K562 (cell line): Measurements from ENCODE around the gene ANK3. TPM values are rescaled to one million over a fixed set of nuclear protein-coding genes. Genes with fewer than 3 reads are reported as not detected.

ENCODE experiments used
- ATAC-seq: fragments of 200-7000 bp; cut with Tn5 transposase; 3 replicates; pipeline ENCODE4 v1.9.1; 2020; ENCODE audit warnings: moderate library complexity
- BruUV-seq: library from RNA; stranded (reverse); fragments of 400-500 nt; replicated peaks from 2 replicates; lab custom pipeline; 2021; lab: Mats Ljungman, UMichigan
- CTCF ChIA-PET: fragments of 300-600 bp; formaldehyde crosslinking; extraction: SDS; loops from one replicate; lab custom pipeline; 2021; ENCODE audit warnings: low intra/inter-chr PET ratio; lab: Yijun Ruan, JAX
- POLR2A ChIA-PET: fragments of 300-600, 350-650 bp; sonication (Branson Sonifier 250); formaldehyde crosslinking; extraction: SDS; loops from one replicate; lab custom pipeline; 2021; ENCODE audit warnings: antibody characterized with exemption, inconsistent platforms; lab: Yijun Ruan, JAX
- DNase-seq, 4 experiments: peaks; one replicate each; pipeline versions ENCODE4 v3.0.0 to v3.0.0-alpha.2; 2011 to 2018; ENCODE audit warnings: low spot score in 3 of 4, mixed read lengths in 3 of 4; ENCODE audit errors: extremely low read depth in 1 of 4
- FAIRE-seq: peaks from 2 replicates; lab custom pipeline; 2011; peaks lifted over from hg19 to GRCh38; lab: Jason Lieb, UNC
- H2AFZ ChIP-seq: 2 replicates; pipeline ENCODE4 v1.6.0; 2011; ENCODE audit warnings: low read depth, low read length, control low read depth, inconsistent platforms
- H3K27ac ChIP-seq: fragments of 200-600 bp; 3 replicates; pipeline ENCODE4 v1.8.0; 2011; ENCODE audit warnings: low read depth, mild to moderate bottlenecking, control low read depth, inconsistent platforms, low read length, moderate library complexity, mixed read lengths; ENCODE audit errors: extremely low read depth
- H3K27me3 ChIP-seq, 2 experiments: fragments of 300-600 bp in 1 of 2; 2 replicates in 1 of 2; 3 replicates in 1 of 2; pipeline versions ENCODE4 v1.6.0 to v1.8.0; 2011; ENCODE audit warnings: inconsistent platforms in 2 of 2, low read length in 2 of 2, mild to moderate bottlenecking in 1 of 2, mixed read lengths in 1 of 2, moderate library complexity in 1 of 2; ENCODE audit not compliant: control insufficient read depth in 2 of 2, insufficient read depth in 2 of 2
- H3K36me3 ChIP-seq: fragments of 300-600 bp; 3 replicates; pipeline ENCODE4 v1.8.0; 2011; ENCODE audit warnings: mild to moderate bottlenecking, low read length, inconsistent platforms; ENCODE audit not compliant: control insufficient read depth, insufficient read depth
- H3K4me1 ChIP-seq, 2 experiments: fragments of 200-600 bp in 1 of 2; replicated peaks in 1 of 2; 2 replicates in 1 of 2; 3 replicates in 1 of 2; pipeline versions ENCODE4 v1.5.1 to v1.8.0; 2011; ENCODE audit warnings: inconsistent platforms in 2 of 2, low read length in 2 of 2, mild to moderate bottlenecking in 1 of 2, mixed read lengths in 1 of 2, moderate library complexity in 1 of 2; ENCODE audit not compliant: control insufficient read depth in 2 of 2, insufficient read depth in 2 of 2
- H3K4me2 ChIP-seq: 2 replicates; pipeline ENCODE4 v1.6.1; 2011; ENCODE audit warnings: low read length, control low read depth, inconsistent platforms, mixed read lengths; ENCODE audit not compliant: insufficient read depth
- H3K4me3 ChIP-seq: fragments of 200-600 bp; sonication (generic), shearing (Covaris generic); 2 replicates; pipeline ENCODE4 v1.5.1; 2016; ENCODE audit warnings: control low read depth, inconsistent platforms
- H3K79me2 ChIP-seq: fragments of 200-600 bp; 3 replicates; pipeline ENCODE4 v1.8.0; 2011; ENCODE audit warnings: low read length, inconsistent platforms; ENCODE audit not compliant: control insufficient read depth, insufficient read depth
- H3K9ac ChIP-seq, 2 experiments: 2 replicates each; pipeline versions ENCODE4 v1.6.0 to v1.6.1; 2011; ENCODE audit warnings: low read depth in 2 of 2, low read length in 2 of 2, control low read depth in 1 of 2, inconsistent platforms in 1 of 2, mild to moderate bottlenecking in 1 of 2, mixed read lengths in 1 of 2; ENCODE audit not compliant: insufficient read depth in 1 of 2
- H3K9me1 ChIP-seq: one replicate; pipeline ENCODE4 v1.6.0; 2011; ENCODE audit warnings: inconsistent platforms, mild to moderate bottlenecking, low read length, moderate library complexity; ENCODE audit not compliant: control insufficient read depth, insufficient read depth
- H3K9me3 ChIP-seq: replicated peaks from 2 replicates; pipeline ENCODE4 v1.5.1; 2011; ENCODE audit warnings: low read depth, low read length, inconsistent platforms; ENCODE audit not compliant: control insufficient read depth, insufficient read depth
- H4K20me1 ChIP-seq: replicated peaks from 2 replicates; pipeline ENCODE4 v1.6.1; 2011; ENCODE audit warnings: low read length, inconsistent platforms, mixed read lengths; ENCODE audit not compliant: control insufficient read depth, insufficient read depth
- NR1H2 ChIP-seq: sonication (generic); formaldehyde crosslinking; IDR thresholded peaks from 2 replicates; pipeline ENCODE4 v1.4.0; 2020; ENCODE audit warnings: mild to moderate bottlenecking, missing genetic modification reagents
- SMARCA4 ChIP-seq: fragments of 450-650 bp; IDR thresholded peaks from 2 replicates; pipeline ENCODE4 v1.6.1; 2016
- ZNF507 ChIP-seq: conservative IDR thresholded peaks from 2 replicates; pipeline ENCODE4 v1.6.1; 2017; ENCODE audit warnings: missing genetic modification characterization, missing compliant biosample characterization
- WGBS: fragments of 100-300 bp; shearing (Covaris generic); methylation state at CpG from one replicate; pipeline ENCODE4 v1.1.6; 2016; ENCODE audit warnings: low coverage, mixed read lengths; ENCODE audit not compliant: insufficient coverage; ENCODE audit errors: missing lambda C conversion rate; 5-methylcytosine and 5-hydroxymethylcytosine counted together
- in situ Hi-C: fragments of 300-500 bp; cut with MboI; formaldehyde crosslinking; loops from 4 replicates; pipeline ENCODE4 v1.15.0; 2018; ENCODE audit warnings: inconsistent platforms, mixed read lengths
- intact Hi-C: fragments of 100-400 bp; cut with micrococcal nuclease; formaldehyde crosslinking; loops from 2 replicates; pipeline ENCODE4 v1.14.2; 2022
- polyA plus RNA-seq, 8 experiments: library from polyadenylated mRNA; depleted of rRNA in 4 of 8; stranded (reverse) in 5 of 8; unstranded in 3 of 8; fragments of >200 nt; fragmentation: Nextera tagmentation in 2 of 8; fragmentation: Illumina TruSeq in 1 of 8; extraction: Ambion mirVana in 2 of 8; extraction: Trizol in 1 of 8; gene quantifications; 2 replicates each; pipeline versions ENCODE4 v1.2.1 to v1.2.3, GENCODE V29; 2011 to 2014; ENCODE audit warnings: inconsistent platforms in 1 of 8, missing spikeins in 1 of 8
- total RNA-seq, 7 experiments: library from RNA; depleted of rRNA in 6 of 7; stranded (reverse); fragments of >200 nt in 6 of 7; fragmentation: Illumina TruSeq in 2 of 7; extraction: Trizol in 2 of 7; gene quantifications; 2 replicates each; pipeline versions ENCODE4 v1.2.1 to v1.2.3, GENCODE V29; 2011 to 2021; ENCODE audit warnings: low replicate concordance in 1 of 7
- TF ChIP-seq, protein P1 (sequence below): fragments of 250-450 bp; sonication (Bioruptor Pico); IDR thresholded peaks from 2 replicates; pipeline ENCODE4 v1.4.0; 2020; ENCODE audit warnings: mild to moderate bottlenecking

The ANK3 gene
- total and polyA plus RNA-seq, 9 of the 15 experiments (the other 6 are each of a cell fraction or from before 2014, with no cell fraction given), result 10.0 to 32.3 (median 17.9) TPM

DNA sequence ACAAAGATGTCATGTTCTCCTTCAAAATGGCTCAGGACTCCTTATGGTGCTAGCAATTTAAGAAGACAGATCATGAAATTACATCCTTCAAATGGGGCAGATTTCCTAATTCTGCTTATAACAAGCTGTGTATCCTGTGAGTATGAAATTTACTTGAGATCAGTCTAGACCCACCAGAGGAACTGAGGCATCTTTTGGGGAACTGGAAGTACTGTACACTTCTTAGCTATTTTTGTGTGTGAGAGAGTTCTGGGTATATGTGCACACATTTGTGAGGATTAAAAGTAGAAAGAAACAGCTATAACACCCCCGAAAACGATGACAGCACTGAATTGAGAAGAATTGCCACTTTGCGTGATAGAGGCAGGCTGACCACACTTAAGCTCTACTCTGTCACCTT lies 296.4 kb downstream of the ANK3 start:
- peaks cover 0 to 5% of the 10 kb centered on the region in 2 experiments; a peak in 2 of 5 replicates for H3K4me1 ChIP-seq
- no peaks in the 10 kb centered on the region for H3K27me3 ChIP-seq
- TF ChIP-seq NR1H2 (CRISPR knock-in tag), result no peak
- TF ChIP-seq SMARCA4, result no peak
- TF ChIP-seq, protein P1, sequence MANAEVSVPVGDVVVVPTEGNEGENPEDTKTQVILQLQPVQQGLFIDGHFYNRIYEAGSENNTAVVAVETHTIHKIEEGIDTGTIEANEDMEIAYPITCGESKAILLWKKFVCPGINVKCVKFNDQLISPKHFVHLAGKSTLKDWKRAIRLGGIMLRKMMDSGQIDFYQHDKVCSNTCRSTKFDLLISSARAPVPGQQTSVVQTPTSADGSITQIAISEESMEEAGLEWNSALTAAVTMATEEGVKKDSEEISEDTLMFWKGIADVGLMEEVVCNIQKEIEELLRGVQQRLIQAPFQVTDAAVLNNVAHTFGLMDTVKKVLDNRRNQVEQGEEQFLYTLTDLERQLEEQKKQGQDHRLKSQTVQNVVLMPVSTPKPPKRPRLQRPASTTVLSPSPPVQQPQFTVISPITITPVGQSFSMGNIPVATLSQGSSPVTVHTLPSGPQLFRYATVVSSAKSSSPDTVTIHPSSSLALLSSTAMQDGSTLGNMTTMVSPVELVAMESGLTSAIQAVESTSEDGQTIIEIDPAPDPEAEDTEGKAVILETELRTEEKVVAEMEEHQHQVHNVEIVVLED (CRISPR knock-in tag), result no peak
- no peak for TF ChIP-seq ZNF507 (tag)
- TF ChIP-seq, all 486 proteins: peak for 0
- no peak overlapping the region for H3K4me2 ChIP-seq
- no peak; the same call in 2 of the 3 replicates for ATAC-seq
- no peaks in the 10 kb centered on the region for H3K36me3 ChIP-seq
- H3K79me2 ChIP-seq, result no peaks in the 10 kb centered on the region
- DNase-seq, result no peak
- no peak overlapping the region for H3K4me3 ChIP-seq
- no peak overlapping the region for H2AFZ ChIP-seq
- BruUV-seq, result no TSS peak
- H3K9me1 ChIP-seq, result no peaks in the 10 kb centered on the region
- in situ Hi-C loops (loop anchor here (10.0 kb wide), 1 partner anchor 121 kb away; no protein-coding TSS in a partner anchor), intact Hi-C loops (no loop called here)
- no peaks in the 10 kb centered on the region for H4K20me1 ChIP-seq
- no peaks in the 10 kb centered on the region for H3K9me3 ChIP-seq
- CTCF ChIA-PET, result no interaction called here
- POLR2A ChIA-PET, result interaction anchor here (0.6 to 1.2 kb wide), 3 partner anchors 15 to 505 kb away, joined by 3 to 4 read pairs (median 4); no protein-coding TSS in a partner anchor
- no peak overlapping the region for H3K27ac ChIP-seq
- H3K9ac ChIP-seq, result no peak overlapping the region
- no peak for FAIRE-seq
- WGBS, result 38% methylated on average over 3 of the region's 3 CpGs
